Dendritic cell treated with granulocyte-macrophage colony-stimulating factor and Interleukin-4, amounts not matched to agents 40 ng/mL and 50 ng/mL, for 4 days (primary cell): Measurements from ENCODE around the gene CGGBP1.
"Not testable (repeated sequence)": the region's sequence is repeated elsewhere in the genome, so short reads cannot be mapped to it uniquely, and the experiment has no call there.

Source experiments
- H3K27ac Mint-ChIP-seq: one replicate; pipeline ENCODE4 v1.8.0; 2022; ENCODE audit warnings: mild to moderate bottlenecking, mixed read lengths
- H3K27me3 Mint-ChIP-seq: one replicate; pipeline ENCODE4 v1.8.0; 2022; ENCODE audit warnings: mild to moderate bottlenecking, mixed read lengths
- H3K36me3 Mint-ChIP-seq: one replicate; pipeline ENCODE4 v1.8.0; 2022; ENCODE audit warnings: low read depth, mixed read lengths
- H3K4me1 Mint-ChIP-seq: one replicate; pipeline ENCODE4 v1.8.0; 2022; ENCODE audit warnings: low read depth, mixed read lengths
- H3K4me3 Mint-ChIP-seq: one replicate; pipeline ENCODE4 v1.8.0; 2022; ENCODE audit warnings: mild to moderate bottlenecking, moderate library complexity, mixed read lengths
- H3K9me3 Mint-ChIP-seq: one replicate; pipeline ENCODE4 v1.8.0; 2022; ENCODE audit warnings: mixed read lengths
- intact Hi-C: fragments of 100-400 bp; cut with micrococcal nuclease; formaldehyde crosslinking; loops from one replicate; pipeline ENCODE4 v1.15.0; 2022

CGGBP1 gene

GRCh38 chr3:88028876-88029275 lies 29.9 kb downstream of the CGGBP1 start:
- Mint-ChIP-seq H3K4me1 (peaks cover 17% of the 10 kb centered on the region), H3K27ac (no peak overlapping the region)

GRCh38 chr3:88025001-88025552 lies 33.7 kb downstream of the CGGBP1 start:
- H3K27ac Mint-ChIP-seq, result no peak overlapping the region
- peaks cover 4% of the 10 kb centered on the region for H3K4me1 Mint-ChIP-seq
- no peaks in the 10 kb centered on the region for H3K36me3 Mint-ChIP-seq
- H3K4me3 Mint-ChIP-seq, result no peak overlapping the region
- no peaks in the 10 kb centered on the region for H3K27me3 Mint-ChIP-seq
- no peaks in the 10 kb centered on the region for H3K9me3 Mint-ChIP-seq
- intact Hi-C loops, result no loop called here

More at GRCh38 chr3:88028876-88029275, 29.9 kb downstream of the CGGBP1 start:
- Mint-ChIP-seq H3K4me3 (no peak overlapping the region), H3K9me3 (peaks cover 6% of the 10 kb centered on the region), H3K27me3 (no peaks in the 10 kb centered on the region), H3K36me3 (no peaks in the 10 kb centered on the region)
- intact Hi-C loops, result no loop called here

DNA sequence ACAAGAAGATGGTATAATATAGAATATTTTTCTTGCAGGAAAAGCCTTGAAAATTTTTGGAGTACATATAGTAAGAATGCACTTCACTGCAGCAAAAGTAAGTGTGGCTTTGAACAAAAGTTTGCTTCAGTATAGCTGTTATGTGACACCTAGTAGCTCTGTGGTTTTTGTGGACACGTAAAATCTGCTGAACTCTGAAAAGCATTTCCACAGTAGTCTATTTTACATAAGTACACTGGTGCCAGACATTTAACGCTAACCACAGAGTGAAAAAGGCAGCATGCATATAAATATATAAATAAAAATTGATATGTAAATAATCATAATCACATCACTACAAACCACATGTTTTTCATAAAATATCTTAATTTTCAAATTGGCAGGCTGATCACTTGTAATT lies 39.8 kb downstream of the CGGBP1 start:
- Mint-ChIP-seq H3K4me1 (no peaks in the 10 kb centered on the region), H3K27me3 (no peaks in the 10 kb centered on the region), H3K36me3 (no peaks in the 10 kb centered on the region), H3K9me3 (peaks cover 11% of the 10 kb centered on the region), H3K4me3 (no peak overlapping the region), H3K27ac (no peak overlapping the region)
- intact Hi-C loops, result no loop called here

DNA sequence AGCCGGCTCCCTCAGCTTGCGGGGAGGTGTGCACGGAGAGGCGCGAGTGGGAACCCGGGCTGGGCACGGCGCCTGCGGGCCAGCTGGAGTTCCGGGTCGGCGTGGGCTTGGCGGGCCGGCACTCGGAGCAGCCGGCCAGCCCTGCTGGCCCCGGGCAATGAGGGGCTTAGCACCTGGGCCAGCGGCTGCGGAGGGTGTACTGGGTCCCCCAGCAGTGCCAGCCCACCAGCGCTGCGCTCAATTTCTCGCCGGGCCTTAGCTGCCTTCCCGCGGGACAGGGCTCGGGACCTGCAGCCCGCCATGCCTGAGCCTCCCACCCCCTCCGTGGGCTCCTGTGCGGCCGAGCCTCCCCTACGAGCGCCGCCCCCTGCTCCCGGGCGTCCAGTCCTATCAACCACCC lies 43.1 kb downstream of the CGGBP1 start:
- H3K27me3 Mint-ChIP-seq, H3K4me3 Mint-ChIP-seq, H3K27ac Mint-ChIP-seq, intact Hi-C loops, H3K4me1 Mint-ChIP-seq, H3K36me3 Mint-ChIP-seq: not testable (repeated sequence)
- peaks cover 11% of the 10 kb centered on the region for H3K9me3 Mint-ChIP-seq

DNA sequence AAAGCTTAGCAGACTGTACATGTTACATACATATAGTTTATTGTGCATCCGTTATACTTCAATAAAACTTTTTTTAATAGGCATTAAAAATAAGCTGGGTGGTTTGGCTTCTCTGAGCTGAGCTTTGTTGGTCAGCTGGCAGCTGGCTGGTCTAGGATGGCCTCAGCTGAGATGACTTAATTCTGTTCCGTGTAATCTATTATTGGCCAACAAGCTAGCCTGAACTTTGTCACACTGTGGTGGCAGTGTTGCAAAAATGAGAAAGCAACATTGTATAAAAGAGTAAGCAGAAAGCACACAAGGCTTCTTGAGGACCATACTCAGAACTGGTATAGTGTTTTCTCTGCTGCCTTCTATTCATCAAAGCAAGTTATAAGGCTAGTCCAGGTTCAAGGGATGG lies 45.2 kb downstream of the CGGBP1 start:
- no peaks in the 10 kb centered on the region for H3K36me3 Mint-ChIP-seq
- H3K9me3 Mint-ChIP-seq, result peaks cover 11% of the 10 kb centered on the region
- H3K27me3 Mint-ChIP-seq, result no peaks in the 10 kb centered on the region
- no peak overlapping the region for H3K4me3 Mint-ChIP-seq
- H3K4me1 Mint-ChIP-seq, result peaks cover 5% of the 10 kb centered on the region
- H3K27ac Mint-ChIP-seq, result no peak overlapping the region
- intact Hi-C loops, result no loop called here

DNA sequence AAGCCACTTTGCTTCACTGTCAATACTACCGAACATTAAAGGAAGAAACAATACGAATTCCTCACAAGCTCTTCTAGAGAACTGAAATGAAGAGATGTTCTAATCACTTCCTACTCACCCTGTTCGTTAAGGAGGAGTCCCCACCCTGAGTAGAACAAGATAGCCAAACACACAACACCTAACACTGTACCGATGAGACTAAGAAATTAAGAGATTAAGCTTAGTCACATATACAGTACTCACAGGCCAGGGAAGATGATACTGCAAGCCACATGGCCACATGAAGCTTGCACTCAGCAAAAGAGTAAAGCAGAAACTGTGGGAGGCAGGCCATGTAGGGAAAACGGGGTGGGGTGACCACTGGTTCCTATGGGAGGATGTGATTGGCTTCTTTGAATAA lies 48.0 kb downstream of the CGGBP1 start:
- H3K27ac Mint-ChIP-seq, result no peak overlapping the region
- intact Hi-C loops, result no loop called here
- H3K4me3 Mint-ChIP-seq, result no peak overlapping the region
- H3K9me3 Mint-ChIP-seq, result no peaks in the 10 kb centered on the region
- no peaks in the 10 kb centered on the region for H3K36me3 Mint-ChIP-seq
- H3K27me3 Mint-ChIP-seq, result no peaks in the 10 kb centered on the region
- peaks cover 5% of the 10 kb centered on the region for H3K4me1 Mint-ChIP-seq

DNA sequence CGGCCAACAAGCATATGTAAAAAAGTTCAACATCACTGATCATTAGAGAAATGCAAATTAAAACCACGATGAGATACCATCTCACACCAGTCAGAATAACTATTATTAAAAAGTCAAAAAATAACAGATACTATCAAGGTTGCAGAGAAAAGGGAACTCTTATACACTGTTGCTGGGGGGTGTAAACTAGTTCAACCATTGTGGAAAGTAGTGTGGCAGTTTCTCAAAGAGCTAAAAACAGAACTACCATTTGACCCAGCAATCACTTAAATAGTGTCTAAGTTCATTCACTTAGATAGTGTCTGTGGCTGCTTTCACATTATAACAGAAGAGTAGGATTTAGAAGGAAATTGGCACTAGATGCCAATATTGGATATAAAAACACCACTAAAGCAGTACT lies 49.7 kb downstream of the CGGBP1 start:
- Mint-ChIP-seq H3K36me3 (no peaks in the 10 kb centered on the region), H3K27me3 (no peaks in the 10 kb centered on the region), H3K4me1 (peaks cover 5% of the 10 kb centered on the region), H3K4me3 (no peak overlapping the region), H3K9me3 (no peaks in the 10 kb centered on the region), H3K27ac (no peak overlapping the region)
- intact Hi-C loops, result loop anchor here (5.0 to 10.0 kb wide), 2 partner anchors 103 to 504 kb away; no protein-coding TSS in a partner anchor

GRCh38 chr3:88005066-88005465 lies 53.7 kb downstream of the CGGBP1 start:
- no peaks in the 10 kb centered on the region for H3K36me3 Mint-ChIP-seq
- H3K4me1 Mint-ChIP-seq, result peaks cover 7% of the 10 kb centered on the region
- intact Hi-C loops, result loop anchor here (1.0 to 10.0 kb wide), 3 partner anchors 107 to 707 kb away; no protein-coding TSS in a partner anchor
- H3K4me3 Mint-ChIP-seq, result no peak overlapping the region
- no peaks in the 10 kb centered on the region for H3K27me3 Mint-ChIP-seq
- no peak overlapping the region for H3K27ac Mint-ChIP-seq
- no peaks in the 10 kb centered on the region for H3K9me3 Mint-ChIP-seq

- intact Hi-C loops, result loop anchor here (1.0 to 10.0 kb wide), 3 partner anchors 232 to 653 kb away; no protein-coding TSS in a partner anchor
These were observed 55.6 kb downstream of the CGGBP1 start for GRCh38 chr3:88003115-88003755.

DNA sequence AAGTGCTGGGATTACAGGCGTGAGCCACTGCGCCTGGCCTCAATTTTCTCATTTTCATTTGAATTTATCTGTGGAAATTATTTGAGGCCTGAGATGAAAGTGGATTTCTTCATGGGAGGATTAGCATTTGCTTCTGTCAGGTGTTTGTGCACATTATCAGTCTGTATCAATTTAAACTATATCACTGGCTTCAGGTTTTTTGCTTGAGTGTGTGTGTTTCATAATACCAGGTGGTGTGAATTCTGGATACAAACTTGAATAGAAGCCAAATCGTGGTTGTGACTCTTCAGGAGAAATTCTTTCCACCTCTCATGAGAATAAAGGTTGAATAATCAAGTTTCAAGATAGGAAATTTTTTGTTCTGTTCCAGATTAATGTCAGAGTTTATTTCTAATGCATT lies 56.4 kb downstream of the CGGBP1 start:
- intact Hi-C loops, result loop anchor here (10.0 kb wide), 1 partner anchor 498 kb away; no protein-coding TSS in a partner anchor
- Mint-ChIP-seq H3K27ac (no peak overlapping the region), H3K4me3 (no peak overlapping the region), H3K4me1 (peaks cover 15% of the 10 kb centered on the region), H3K27me3 (no peaks in the 10 kb centered on the region), H3K36me3 (no peaks in the 10 kb centered on the region), H3K9me3 (no peaks in the 10 kb centered on the region)

More at GRCh38 chr3:88003115-88003755, 55.6 kb downstream of the CGGBP1 start:
- Mint-ChIP-seq H3K9me3 (no peaks in the 10 kb centered on the region), H3K4me1 (peaks cover 8% of the 10 kb centered on the region), H3K27ac (no peak overlapping the region), H3K36me3 (no peaks in the 10 kb centered on the region), H3K4me3 (no peak overlapping the region), H3K27me3 (no peaks in the 10 kb centered on the region)
